Mesenchymal stem cell (in vitro differentiated cells and primary cell): ENCODE measurements around the gene ITIH5.

Experiments
- DNase-seq: peaks from one replicate; pipeline ENCODE4 v3.0.0-alpha.2; 2013
- H2AFZ ChIP-seq: one replicate; pipeline ENCODE4 v1.6.1; 2013; ENCODE audit warnings: low read depth, mild to moderate bottlenecking, control low read depth, inconsistent platforms, low read length, moderate library complexity
- H2AK5ac ChIP-seq: 2 replicates; pipeline ENCODE4 v1.6.1; 2013; ENCODE audit warnings: low read length, moderate library complexity, mild to moderate bottlenecking, inconsistent platforms; ENCODE audit not compliant: severe bottlenecking
- H2BK120ac ChIP-seq: one replicate; pipeline ENCODE4 v1.6.1; 2013; ENCODE audit warnings: low read depth, mild to moderate bottlenecking, inconsistent platforms, low read length, moderate library complexity
- H2BK12ac ChIP-seq, 2 experiments: one replicate each; pipeline ENCODE4 v1.6.1; 2013; ENCODE audit warnings: inconsistent platforms in 2 of 2, low read length in 2 of 2, mild to moderate bottlenecking in 2 of 2, moderate library complexity in 2 of 2, control low read depth in 1 of 2
- H2BK15ac ChIP-seq: one replicate; pipeline ENCODE4 v1.6.1; 2013; ENCODE audit warnings: mild to moderate bottlenecking, low read depth, inconsistent platforms; ENCODE audit not compliant: poor library complexity, severe bottlenecking
- H2BK5ac ChIP-seq: 2 replicates; pipeline ENCODE4 v1.6.1; 2013; ENCODE audit warnings: low read depth, mild to moderate bottlenecking, low read length, control low read depth, inconsistent platforms; ENCODE audit not compliant: poor library complexity, severe bottlenecking
- H3K14ac ChIP-seq, 2 experiments: one replicate each; pipeline ENCODE4 v1.6.1; 2013; ENCODE audit warnings: inconsistent platforms in 2 of 2, low read length in 2 of 2, control low read depth in 1 of 2, mild to moderate bottlenecking in 1 of 2, moderate library complexity in 1 of 2
- H3K18ac ChIP-seq, 2 experiments: one replicate each; pipeline ENCODE4 v1.6.1; 2013; ENCODE audit warnings: inconsistent platforms in 2 of 2, low read length in 2 of 2, control low read depth in 1 of 2, low read depth in 1 of 2, mild to moderate bottlenecking in 1 of 2
- H3K23ac ChIP-seq, 2 experiments: one replicate each; pipeline ENCODE4 v1.6.1; 2013; ENCODE audit warnings: inconsistent platforms in 2 of 2, low read length in 2 of 2, mild to moderate bottlenecking in 2 of 2, moderate library complexity in 2 of 2, control low read depth in 1 of 2
- H3K27ac ChIP-seq: 2 replicates; pipeline ENCODE4 v1.5.1; 2013; ENCODE audit warnings: mild to moderate bottlenecking, moderate library complexity, low read length, control low read depth, inconsistent platforms; ENCODE audit not compliant: poor library complexity, severe bottlenecking
- H3K27me3 ChIP-seq, 2 experiments: 2 replicates each; pipeline versions ENCODE4 v1.6.1 to v1.7.0; 2013; ENCODE audit warnings: low read length in 2 of 2, mild to moderate bottlenecking in 2 of 2, moderate library complexity in 2 of 2, control low read depth in 1 of 2, inconsistent platforms in 1 of 2; ENCODE audit not compliant: control insufficient read depth in 1 of 2, insufficient read depth in 1 of 2
- H3K36me3 ChIP-seq, 2 experiments: 2 replicates each; pipeline versions ENCODE4 v1.6.1 to v1.7.0; 2013; ENCODE audit warnings: low read length in 2 of 2, control low read depth in 1 of 2, inconsistent platforms in 1 of 2, low read depth in 1 of 2, mild to moderate bottlenecking in 1 of 2; ENCODE audit not compliant: insufficient read depth in 2 of 2, control insufficient read depth in 1 of 2
- H3K4ac ChIP-seq, 2 experiments: one replicate each; pipeline ENCODE4 v1.6.1; 2013; ENCODE audit warnings: inconsistent platforms in 2 of 2, low read length in 2 of 2, mild to moderate bottlenecking in 2 of 2, moderate library complexity in 2 of 2, control low read depth in 1 of 2, low read depth in 1 of 2
- H3K4me1 ChIP-seq: 2 replicates; pipeline ENCODE4 v1.6.1; 2013; ENCODE audit warnings: low read depth, low read length, control low read depth; ENCODE audit not compliant: control insufficient read depth, insufficient read depth
- H3K4me2 ChIP-seq: 2 replicates; pipeline ENCODE4 v1.6.1; 2013; ENCODE audit warnings: low read length, mild to moderate bottlenecking, inconsistent platforms; ENCODE audit not compliant: poor library complexity, severe bottlenecking
- H3K4me3 ChIP-seq, 2 experiments: 2 replicates each; pipeline versions ENCODE4 v1.5.1 to v1.7.0; 2013; ENCODE audit warnings: low read length in 2 of 2, mild to moderate bottlenecking in 2 of 2, control low read depth in 1 of 2, low read depth in 1 of 2; ENCODE audit not compliant: insufficient read depth in 1 of 2
- H3K79me1 ChIP-seq: replicated peaks from 2 replicates; pipeline ENCODE4 v1.6.1; 2013; ENCODE audit warnings: mild to moderate bottlenecking, control low read depth, low read length, inconsistent platforms; ENCODE audit not compliant: poor library complexity, severe bottlenecking
- H3K9ac ChIP-seq: 2 replicates; pipeline ENCODE4 v1.7.0; 2013; ENCODE audit warnings: mild to moderate bottlenecking, low read length, moderate library complexity
- H3K9me3 ChIP-seq: 2 replicates; pipeline ENCODE4 v1.7.0; 2013; ENCODE audit warnings: mild to moderate bottlenecking, low read length; ENCODE audit not compliant: control insufficient read depth
- H4K8ac ChIP-seq: one replicate; pipeline ENCODE4 v1.6.1; 2013; ENCODE audit warnings: inconsistent platforms, mild to moderate bottlenecking, low read length, moderate library complexity
- H4K91ac ChIP-seq: one replicate; pipeline ENCODE4 v1.6.1; 2013; ENCODE audit warnings: mild to moderate bottlenecking, low read length, inconsistent platforms
- WGBS: methylation state at CpG from one replicate; pipeline ENCODE4 v1.1.7; 2013; ENCODE audit warnings: mixed read lengths; 5-methylcytosine and 5-hydroxymethylcytosine counted together

The ITIH5 gene

GRCh38 chr10:7708832-7709231, 42.1 kb upstream of the ITIH5 start:
- WGBS: 96% methylated on average over 3 of the region's 4 CpGs
- no peaks in the 10 kb centered on the region for H3K9me3 ChIP-seq
- H3K14ac ChIP-seq: no peak overlapping the region
- no peak overlapping the region for H2BK120ac ChIP-seq
- no peak overlapping the region for H2BK12ac ChIP-seq
- H3K18ac ChIP-seq: no peak overlapping the region
- H2BK15ac ChIP-seq: no peak overlapping the region
- H2AK5ac ChIP-seq: no peak overlapping the region
- no peak overlapping the region for H3K27ac ChIP-seq
- H3K9ac ChIP-seq: no peak overlapping the region
- peaks cover 0 to 22% of the 10 kb centered on the region in 2 experiments for H3K27me3 ChIP-seq
- DNase-seq: no peak
- no peaks in the 10 kb centered on the region for H3K4me1 ChIP-seq
- H4K91ac ChIP-seq: no peak overlapping the region
- H3K4ac ChIP-seq: no peak overlapping the region
- H3K4me2 ChIP-seq: no peak overlapping the region
- H3K4me3 ChIP-seq: no peak overlapping the region
- H3K79me1 ChIP-seq: no peaks in the 10 kb centered on the region
- no peak overlapping the region for H3K23ac ChIP-seq
- H2AFZ ChIP-seq: no peak overlapping the region
- H4K8ac ChIP-seq: no peak overlapping the region
- H3K36me3 ChIP-seq: no peaks in the 10 kb centered on the region
- no peak overlapping the region for H2BK5ac ChIP-seq

- H2BK5ac ChIP-seq: no peak overlapping the region
- no peak overlapping the region for H2BK15ac ChIP-seq
- no peak overlapping the region for H2BK12ac ChIP-seq
- no peak overlapping the region for H4K8ac ChIP-seq
- H3K4me2 ChIP-seq: no peak overlapping the region
- no peak overlapping the region for H2BK120ac ChIP-seq
- no peak overlapping the region for H3K27ac ChIP-seq
- DNase-seq: no peak
- H3K27me3 ChIP-seq: peaks cover 0 to 30% of the 10 kb centered on the region in 2 experiments
- H4K91ac ChIP-seq: no peak overlapping the region
- WGBS: 85% methylated on average over 3 of the region's 5 CpGs
- H3K9ac ChIP-seq: no peak overlapping the region
- no peak overlapping the region for H3K23ac ChIP-seq
- no peak overlapping the region for H3K14ac ChIP-seq
- H3K9me3 ChIP-seq: no peaks in the 10 kb centered on the region
- no peaks in the 10 kb centered on the region for H3K4me1 ChIP-seq
- H3K79me1 ChIP-seq: no peaks in the 10 kb centered on the region
- no peak overlapping the region for H2AFZ ChIP-seq
- no peaks in the 10 kb centered on the region for H3K36me3 ChIP-seq
- H2AK5ac ChIP-seq: no peak overlapping the region
- H3K18ac ChIP-seq: no peak overlapping the region
- no peak overlapping the region for H3K4ac ChIP-seq
- no peak overlapping the region for H3K4me3 ChIP-seq
Observed at GRCh38 chr10:7707858-7708622, 41.3 kb upstream of the ITIH5 start.

DNA sequence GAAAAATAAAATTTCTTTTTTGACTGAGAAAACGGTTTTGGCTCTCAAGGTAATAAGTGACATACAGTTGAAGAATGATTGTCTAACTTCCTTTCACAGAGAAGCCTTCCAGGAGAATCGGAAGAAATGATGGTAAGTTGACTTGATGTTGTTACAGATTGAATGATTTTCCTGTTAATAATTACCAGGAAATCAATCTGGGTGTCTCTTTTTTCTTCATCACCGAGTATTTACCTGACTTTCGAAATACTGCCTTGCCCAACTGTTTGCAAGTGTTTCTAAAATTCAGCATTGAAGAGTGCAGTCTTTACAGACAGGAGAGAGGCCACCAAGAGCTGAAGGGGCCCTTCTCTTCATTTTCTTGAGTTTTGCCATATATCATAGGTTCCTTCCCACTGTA, 40.3 kb upstream of the ITIH5 start:
- no peak overlapping the region for H3K4me3 ChIP-seq
- no peaks in the 10 kb centered on the region for H3K9me3 ChIP-seq
- H2BK120ac ChIP-seq: no peak overlapping the region
- peaks cover 4 to 39% of the 10 kb centered on the region in 2 experiments for H3K27me3 ChIP-seq
- H2AFZ ChIP-seq: no peak overlapping the region
- no peak for DNase-seq
- no peaks in the 10 kb centered on the region for H3K79me1 ChIP-seq
- H2BK15ac ChIP-seq: no peak overlapping the region
- H4K91ac ChIP-seq: no peak overlapping the region
- H2BK5ac ChIP-seq: no peak overlapping the region
- H3K23ac ChIP-seq: no peak overlapping the region
- H3K36me3 ChIP-seq: no peaks in the 10 kb centered on the region
- no peaks in the 10 kb centered on the region for H3K4me1 ChIP-seq
- no peak overlapping the region for H3K18ac ChIP-seq
- H3K4me2 ChIP-seq: no peak overlapping the region
- no peak overlapping the region for H4K8ac ChIP-seq
- no peak overlapping the region for H3K27ac ChIP-seq
- no peak overlapping the region for H2AK5ac ChIP-seq
- H3K4ac ChIP-seq: no peak overlapping the region
- 53% methylated on average over 4 of the region's 4 CpGs for WGBS
- H3K14ac ChIP-seq: no peak overlapping the region
- H2BK12ac ChIP-seq: no peak overlapping the region
- H3K9ac ChIP-seq: no peak overlapping the region

GRCh38 chr10:7706534-7707073, 39.8 kb upstream of the ITIH5 start:
- no peaks in the 10 kb centered on the region for H3K4me1 ChIP-seq
- no peak overlapping the region for H2BK120ac ChIP-seq
- H3K23ac ChIP-seq: no peak overlapping the region
- H3K18ac ChIP-seq: no peak overlapping the region
- no peak overlapping the region for H2AK5ac ChIP-seq
- no peak overlapping the region for H4K8ac ChIP-seq
- no peak overlapping the region for H3K4me3 ChIP-seq
- H3K9me3 ChIP-seq: no peaks in the 10 kb centered on the region
- H3K36me3 ChIP-seq: no peaks in the 10 kb centered on the region
- no peak overlapping the region for H3K27ac ChIP-seq
- no peak overlapping the region for H2AFZ ChIP-seq
- H3K79me1 ChIP-seq: no peaks in the 10 kb centered on the region
- WGBS: 59% methylated on average over 2 of the region's 4 CpGs
- H2BK12ac ChIP-seq: no peak overlapping the region
- no peak overlapping the region for H2BK5ac ChIP-seq
- peaks cover 4 to 43% of the 10 kb centered on the region in 2 experiments for H3K27me3 ChIP-seq
- H3K4ac ChIP-seq: no peak overlapping the region
- H3K9ac ChIP-seq: no peak overlapping the region
- no peak overlapping the region for H2BK15ac ChIP-seq
- no peak overlapping the region for H3K14ac ChIP-seq
- no peak for DNase-seq
- H3K4me2 ChIP-seq: no peak overlapping the region
- H4K91ac ChIP-seq: no peak overlapping the region
